ENCODE results near the gene ERICH2. TPM values are rescaled to one million over a fixed set of nuclear protein-coding genes. Genes with fewer than 3 reads are reported as not detected.
"Not testable (repeated sequence)": the region's sequence is repeated elsewhere in the genome, so short reads cannot be mapped to it uniquely, and the experiment has no call there.

Gene ERICH2, protein sequence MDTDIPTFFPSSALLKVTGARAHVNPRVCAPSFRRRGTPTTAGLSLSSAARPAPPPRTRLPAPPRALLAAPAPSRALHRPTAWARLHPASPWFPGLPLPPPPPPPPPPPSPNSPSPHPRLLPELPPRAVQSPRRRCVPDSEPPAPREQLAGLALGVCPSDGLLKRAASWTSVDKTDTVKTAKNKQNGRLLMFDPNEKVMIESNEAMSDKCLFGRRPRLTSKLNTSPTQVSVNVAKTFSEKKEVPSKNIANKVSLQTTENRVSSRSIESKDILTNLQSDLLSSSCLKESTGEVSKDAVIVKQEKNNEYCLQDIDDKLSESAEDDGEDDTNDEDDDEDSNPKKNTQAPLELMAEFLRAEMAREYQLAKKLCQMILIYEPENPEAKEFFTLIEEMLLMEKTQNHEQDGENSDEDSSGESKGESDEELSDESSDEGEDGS
- total RNA-seq (not detected), polyA plus RNA-seq (under 1 TPM in 1 of 2 donors, not detected in 1; 0.58 TPM)

DNA sequence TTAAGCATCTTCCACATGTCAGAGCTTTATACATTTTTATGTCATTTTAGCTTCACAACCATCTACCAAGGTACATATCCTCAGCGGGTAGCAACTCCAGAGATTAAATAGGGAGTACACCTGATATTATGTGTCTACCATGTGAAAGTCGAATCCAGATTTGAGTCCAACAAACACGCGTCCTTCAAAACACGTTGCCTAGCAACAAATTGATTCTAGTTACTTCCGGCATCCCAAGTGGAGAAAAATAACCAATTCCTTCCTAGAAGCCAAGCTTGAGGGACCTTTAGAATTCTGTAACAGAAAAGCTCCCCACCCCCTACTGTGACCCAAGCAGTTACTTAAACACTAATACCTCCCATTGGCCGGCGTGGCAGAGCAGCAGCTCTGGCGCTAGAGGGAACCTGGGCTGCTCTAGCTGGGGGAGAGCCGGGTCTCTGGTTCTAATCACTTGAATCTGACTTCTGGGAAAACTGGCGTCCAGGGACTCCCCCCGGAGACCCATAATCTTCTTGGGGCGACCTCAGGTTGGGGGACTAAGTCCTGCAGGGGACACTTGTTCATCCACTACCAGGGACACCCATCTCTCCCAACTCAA, at the start of gene ERICH2:
Gene ERICH2 (plus strand): TSS at position 371 of the 598 bp plus-strand sequence. CDS start 304 bp downstream, outside the sequence.
- Mint-ChIP-seq H3K4me1 (peaks cover 10 to 16% (median 11%) of the 10 kb centered on the region in 4 donors), H3K4me3 (peak within 1 kb of the TSS; percentile 79 to 91 (median 88)), H3K9me3 (no peaks in the 10 kb centered on the region), H3K27ac (peak within 1 kb of the TSS; percentile 14 to 79 (median 52)), H3K27me3 (peaks cover 2 to 16% of the 10 kb centered on the region in 2 donors), H3K36me3 (no peaks in the 10 kb centered on the region)
- peak within 1 kb of the TSS; percentile 63 to 87 for H3K4me3 ChIP-seq (ENCODE audit: low read length in 2 of 2)
- CTCF ChIA-PET (ENCODE audit: partially characterized antibody): interaction anchor here (0.7 to 1.1 kb wide), 3 partner anchors 43 to 361 kb away, joined by 3 to 4 read pairs (median 3); partner anchors contain the start of gene GAD1
- no peaks in the 10 kb centered on the region for H3K36me3 ChIP-seq (ENCODE audit: insufficient read depth, low read length)
- intact Hi-C loops (cut with micrococcal nuclease): loop anchor here (2.0 to 5.0 kb wide), 2 partner anchors 47 to 118 kb away; partner anchors contain the start of gene GAD1
- no peak within 1 kb of the TSS for H3K27ac ChIP-seq (ENCODE audit: low read depth, low read length)
- no peaks in the 10 kb centered on the region for H3K27me3 ChIP-seq (ENCODE audit: insufficient read depth, low read length)
- POLR2A ChIA-PET (ENCODE audit: partially characterized antibody): no interaction called here
- H3K4me1 ChIP-seq (ENCODE audit: insufficient read depth, low read length): peaks cover 11% of the 10 kb centered on the region
- DNase-seq: peak in 2 of 5 donors; percentile 32 to 42
- no peaks in the 10 kb centered on the region for H3K9me3 ChIP-seq (ENCODE audit: control insufficient read depth in 1 of 2, low read length in 2 of 2)

DNA sequence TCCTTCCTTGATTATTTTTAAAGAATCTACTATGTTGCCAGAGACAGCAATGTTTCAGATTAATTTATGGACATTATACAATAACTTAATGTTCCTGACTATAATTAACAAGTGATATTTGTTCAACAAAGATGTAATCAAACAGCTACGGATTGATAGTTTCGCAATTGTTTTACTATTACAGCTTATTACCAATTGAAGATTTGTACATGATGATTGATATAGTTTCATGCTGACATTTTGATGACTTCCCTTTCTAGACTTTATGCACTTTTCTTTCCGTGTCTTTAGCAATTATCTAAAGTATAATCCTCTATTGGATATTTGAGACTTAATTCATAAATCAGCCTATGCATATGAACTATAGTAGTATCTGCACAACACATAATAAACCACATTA, 48.5 kb upstream of the ERICH2 start:
- no peaks in the 10 kb centered on the region for H3K9me3 ChIP-seq (ENCODE audit: control insufficient read depth in 1 of 2, low read length in 2 of 2)
- no peak for DNase-seq
- no peaks in the 10 kb centered on the region for H3K36me3 ChIP-seq (ENCODE audit: insufficient read depth, low read length)
- no peak overlapping the region for H3K27ac ChIP-seq (ENCODE audit: low read depth, low read length)
- Mint-ChIP-seq H3K27ac (no peak overlapping the region), H3K4me3 (no peak overlapping the region), H3K27me3 (peaks cover 37 to 46% of the 10 kb centered on the region in 2 donors), H3K9me3 (peaks cover 0 to 6% (median 0%) of the 10 kb centered on the region in 8 donors), H3K4me1 (peaks cover 2 to 13% (median 11%) of the 10 kb centered on the region in 4 donors), H3K36me3 (no peaks in the 10 kb centered on the region)
- intact Hi-C loops (cut with micrococcal nuclease): no loop called here
- ChIA-PET POLR2A (ENCODE audit: partially characterized antibody) (no interaction called here), CTCF (ENCODE audit: partially characterized antibody) (no interaction called here)
- H3K27me3 ChIP-seq (ENCODE audit: insufficient read depth, low read length): peaks cover 23% of the 10 kb centered on the region
- no peak overlapping the region for H3K4me3 ChIP-seq (ENCODE audit: low read length in 2 of 2)
- peaks cover 9% of the 10 kb centered on the region for H3K4me1 ChIP-seq (ENCODE audit: insufficient read depth, low read length)

DNA sequence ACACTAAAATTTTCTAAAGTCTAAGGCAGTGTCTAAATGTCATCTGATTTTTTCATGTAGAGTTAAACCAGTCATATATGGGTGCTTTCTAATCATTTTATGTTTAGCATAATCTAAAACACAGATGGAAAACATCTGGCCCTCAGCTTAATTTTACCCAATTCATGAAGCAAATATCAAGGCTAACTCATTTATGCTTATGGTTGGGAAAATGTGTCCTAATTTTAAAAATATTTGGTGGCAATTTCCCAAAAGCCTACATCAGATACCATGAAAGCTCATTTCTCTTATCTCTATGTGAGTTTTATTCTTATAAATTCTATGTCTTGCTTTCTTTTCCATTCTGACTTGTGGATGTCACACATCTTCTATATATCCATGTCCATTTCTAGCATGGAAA, 47.9 kb upstream of the ERICH2 start:
- ChIA-PET CTCF (ENCODE audit: partially characterized antibody) (interaction anchor here (0.7 kb wide), 1 partner anchor 9 kb away, joined by 3 read pairs; no protein-coding TSS in a partner anchor), POLR2A (ENCODE audit: partially characterized antibody) (no interaction called here)
- Mint-ChIP-seq H3K9me3 (peaks cover 0 to 6% (median 0%) of the 10 kb centered on the region in 8 donors), H3K4me3 (no peak overlapping the region), H3K4me1 (peaks cover 2 to 9% (median 7%) of the 10 kb centered on the region in 4 donors), H3K27me3 (peaks cover 34 to 45% of the 10 kb centered on the region in 2 donors), H3K36me3 (no peaks in the 10 kb centered on the region), H3K27ac (no peak overlapping the region)
- Histone ChIP-seq H3K27ac (ENCODE audit: low read depth, low read length) (no peak overlapping the region), H3K9me3 (ENCODE audit: control insufficient read depth in 1 of 2, low read length in 2 of 2) (no peaks in the 10 kb centered on the region), H3K4me1 (ENCODE audit: insufficient read depth, low read length) (peaks cover 3% of the 10 kb centered on the region), H3K4me3 (ENCODE audit: low read length in 2 of 2) (no peak overlapping the region), H3K36me3 (ENCODE audit: insufficient read depth, low read length) (no peaks in the 10 kb centered on the region), H3K27me3 (ENCODE audit: insufficient read depth, low read length) (peaks cover 26% of the 10 kb centered on the region)
- DNase-seq: no peak
- intact Hi-C loops (cut with micrococcal nuclease): no loop called here

DNA sequence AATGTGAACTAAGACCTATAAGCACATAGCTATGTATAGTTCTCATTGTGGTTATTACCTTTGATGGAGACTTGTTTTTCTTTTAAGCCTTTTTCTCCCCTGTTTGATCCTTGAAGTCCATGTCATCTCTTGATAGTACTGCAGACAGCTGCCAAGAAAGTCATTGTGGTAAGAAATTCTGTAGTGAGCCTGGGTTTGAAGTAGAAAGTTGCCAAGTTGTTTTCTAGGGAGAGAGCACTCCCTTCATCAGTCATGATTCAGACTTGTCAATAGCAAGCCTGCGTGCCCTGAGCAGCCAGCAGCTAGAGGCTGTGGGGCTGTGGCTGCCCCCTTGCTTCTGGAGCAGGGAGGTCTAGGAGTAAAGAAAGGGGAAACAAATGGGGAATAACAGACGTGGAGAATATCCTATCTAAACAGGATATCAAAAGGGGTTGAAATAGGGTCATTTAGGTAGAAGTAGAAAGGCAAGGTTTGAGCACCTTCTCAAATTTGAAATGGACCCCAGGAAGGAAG, 46.7 kb upstream of the ERICH2 start:
- Mint-ChIP-seq H3K36me3 (no peaks in the 10 kb centered on the region), H3K27me3 (peaks cover 27 to 44% of the 10 kb centered on the region in 2 donors), H3K4me1 (no peaks in the 10 kb centered on the region), H3K27ac (no peak overlapping the region), H3K4me3 (no peak overlapping the region), H3K9me3 (peaks cover 0 to 5% (median under 1%) of the 10 kb centered on the region in 8 donors)
- H3K36me3 ChIP-seq (ENCODE audit: insufficient read depth, low read length): no peaks in the 10 kb centered on the region
- no peak overlapping the region for H3K4me3 ChIP-seq (ENCODE audit: low read length in 2 of 2)
- intact Hi-C loops (cut with micrococcal nuclease): no loop called here
- POLR2A ChIA-PET (ENCODE audit: partially characterized antibody): no interaction called here
- CTCF ChIA-PET (ENCODE audit: partially characterized antibody): no interaction called here
- H3K9me3 ChIP-seq (ENCODE audit: control insufficient read depth in 1 of 2, low read length in 2 of 2): no peaks in the 10 kb centered on the region
- no peaks in the 10 kb centered on the region for H3K4me1 ChIP-seq (ENCODE audit: insufficient read depth, low read length)
- H3K27ac ChIP-seq (ENCODE audit: low read depth, low read length): no peak overlapping the region
- peaks cover 19% of the 10 kb centered on the region for H3K27me3 ChIP-seq (ENCODE audit: insufficient read depth, low read length)
- DNase-seq: no peak

DNA sequence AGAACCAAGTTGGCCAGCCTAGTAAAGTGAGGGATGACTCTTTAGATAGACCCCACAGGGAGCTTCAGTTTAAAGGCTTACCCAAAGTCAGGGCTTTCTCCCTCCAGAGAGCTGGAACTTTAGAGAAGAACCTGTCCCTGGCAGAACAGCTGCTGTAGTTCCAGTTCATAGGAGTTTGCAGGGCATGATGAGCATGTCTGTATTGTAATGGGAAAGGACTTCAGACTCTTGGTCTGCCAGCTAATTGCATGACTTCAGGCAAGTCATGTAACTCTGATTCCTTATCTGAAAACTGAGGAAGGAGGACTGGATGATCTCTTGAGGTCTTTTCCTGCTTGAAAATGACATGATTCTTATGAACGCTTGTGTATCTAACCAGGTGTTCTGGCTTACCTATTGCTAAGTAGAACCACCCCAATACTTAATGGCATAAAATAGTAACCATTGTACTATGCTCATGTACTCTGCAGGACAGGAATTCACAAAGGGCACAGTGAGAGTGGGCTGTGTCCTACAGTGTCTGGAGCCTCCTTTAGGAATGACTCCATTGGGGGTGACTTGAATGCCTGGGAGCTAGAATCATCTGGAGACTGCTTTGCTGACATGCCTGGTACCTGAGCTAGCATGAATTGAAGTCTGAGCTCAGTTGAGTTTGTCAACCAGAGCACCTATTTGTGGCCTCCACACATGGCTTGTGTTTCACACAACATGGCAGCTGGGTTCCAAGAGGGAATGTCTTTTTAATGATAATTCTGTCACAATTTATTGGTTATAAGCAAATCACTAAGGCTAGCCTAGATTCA, 36.2 kb upstream of the ERICH2 start:
- POLR2A ChIA-PET (ENCODE audit: partially characterized antibody): no interaction called here
- intact Hi-C loops (cut with micrococcal nuclease): no loop called here
- H3K27me3 Mint-ChIP-seq: peaks cover 20% of the 10 kb centered on the region in 2 donors
- peaks cover 0 to 14% (median 5%) of the 10 kb centered on the region in 8 donors for H3K9me3 Mint-ChIP-seq
- CTCF ChIA-PET (ENCODE audit: partially characterized antibody): no interaction called here
- no peaks in the 10 kb centered on the region for H3K9me3 ChIP-seq (ENCODE audit: control insufficient read depth in 1 of 2, low read length in 2 of 2)
- no peak for DNase-seq
- H3K4me1 Mint-ChIP-seq: no peaks in the 10 kb centered on the region
- H3K36me3 ChIP-seq (ENCODE audit: insufficient read depth, low read length): no peaks in the 10 kb centered on the region
- H3K36me3 Mint-ChIP-seq: no peaks in the 10 kb centered on the region
- H3K4me3 Mint-ChIP-seq: no peak overlapping the region
- no peak overlapping the region for H3K27ac Mint-ChIP-seq
- peaks cover 5% of the 10 kb centered on the region for H3K27me3 ChIP-seq (ENCODE audit: insufficient read depth, low read length)
- H3K4me3 ChIP-seq (ENCODE audit: low read length in 2 of 2): no peak overlapping the region
- no peaks in the 10 kb centered on the region for H3K4me1 ChIP-seq (ENCODE audit: insufficient read depth, low read length)
- no peak overlapping the region for H3K27ac ChIP-seq (ENCODE audit: low read depth, low read length)

DNA sequence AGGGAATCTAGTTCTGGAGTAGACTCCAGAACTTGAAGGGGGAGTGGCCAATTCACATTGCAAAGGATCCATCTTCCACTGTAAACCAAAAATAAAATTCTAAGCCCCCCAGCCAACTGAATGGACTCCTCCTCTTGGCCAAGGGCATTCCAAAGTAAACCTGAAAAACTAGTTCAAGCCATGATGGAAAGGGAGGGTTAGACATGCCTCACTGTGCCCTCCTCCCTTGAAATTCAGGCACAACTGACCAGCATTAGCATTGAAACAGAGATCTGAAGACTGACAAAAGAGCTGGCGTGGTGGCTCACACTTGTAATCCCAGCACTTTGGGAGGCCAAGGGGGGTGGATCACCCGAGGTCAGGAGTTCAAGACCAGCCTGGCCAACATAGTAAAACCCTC, 35.6 kb upstream of the ERICH2 start:
- CTCF ChIA-PET (ENCODE audit: partially characterized antibody); H3K27ac ChIP-seq (ENCODE audit: low read depth, low read length); POLR2A ChIA-PET (ENCODE audit: partially characterized antibody); H3K4me1 ChIP-seq (ENCODE audit: insufficient read depth, low read length); intact Hi-C loops (cut with micrococcal nuclease); H3K9me3 ChIP-seq (ENCODE audit: control insufficient read depth in 1 of 2, low read length in 2 of 2); H3K4me3 ChIP-seq (ENCODE audit: low read length in 2 of 2); H3K36me3 ChIP-seq (ENCODE audit: insufficient read depth, low read length); H3K27ac Mint-ChIP-seq; H3K4me1 Mint-ChIP-seq; H3K4me3 Mint-ChIP-seq; H3K36me3 Mint-ChIP-seq; DNase-seq; H3K27me3 ChIP-seq (ENCODE audit: insufficient read depth, low read length): not testable (repeated sequence)
- H3K27me3 Mint-ChIP-seq: peaks cover 18 to 19% of the 10 kb centered on the region in 2 donors
- peaks cover 0 to 14% (median 5%) of the 10 kb centered on the region in 8 donors for H3K9me3 Mint-ChIP-seq

All from CD4-positive, alpha-beta memory T cell (primary cell).